Activated CD4-positive, CD25-positive, alpha-beta regulatory T cell treated with anti-CD3 and anti-CD28 coated beads, Interleukin-2, amount 50 U/mL, for 16 hours (primary cell): Measurements from ENCODE around the gene PPM1F.
"Not testable (repeated sequence)": the region's sequence is repeated elsewhere in the genome, so short reads cannot be mapped to it uniquely, and the experiment has no call there.

ENCODE experiments used
- DNase-seq: peaks from one replicate; pipeline ENCODE4 v3.0.0-alpha.2; 2020; ENCODE audit warnings: low read depth, low spot score

The PPM1F gene

DNA sequence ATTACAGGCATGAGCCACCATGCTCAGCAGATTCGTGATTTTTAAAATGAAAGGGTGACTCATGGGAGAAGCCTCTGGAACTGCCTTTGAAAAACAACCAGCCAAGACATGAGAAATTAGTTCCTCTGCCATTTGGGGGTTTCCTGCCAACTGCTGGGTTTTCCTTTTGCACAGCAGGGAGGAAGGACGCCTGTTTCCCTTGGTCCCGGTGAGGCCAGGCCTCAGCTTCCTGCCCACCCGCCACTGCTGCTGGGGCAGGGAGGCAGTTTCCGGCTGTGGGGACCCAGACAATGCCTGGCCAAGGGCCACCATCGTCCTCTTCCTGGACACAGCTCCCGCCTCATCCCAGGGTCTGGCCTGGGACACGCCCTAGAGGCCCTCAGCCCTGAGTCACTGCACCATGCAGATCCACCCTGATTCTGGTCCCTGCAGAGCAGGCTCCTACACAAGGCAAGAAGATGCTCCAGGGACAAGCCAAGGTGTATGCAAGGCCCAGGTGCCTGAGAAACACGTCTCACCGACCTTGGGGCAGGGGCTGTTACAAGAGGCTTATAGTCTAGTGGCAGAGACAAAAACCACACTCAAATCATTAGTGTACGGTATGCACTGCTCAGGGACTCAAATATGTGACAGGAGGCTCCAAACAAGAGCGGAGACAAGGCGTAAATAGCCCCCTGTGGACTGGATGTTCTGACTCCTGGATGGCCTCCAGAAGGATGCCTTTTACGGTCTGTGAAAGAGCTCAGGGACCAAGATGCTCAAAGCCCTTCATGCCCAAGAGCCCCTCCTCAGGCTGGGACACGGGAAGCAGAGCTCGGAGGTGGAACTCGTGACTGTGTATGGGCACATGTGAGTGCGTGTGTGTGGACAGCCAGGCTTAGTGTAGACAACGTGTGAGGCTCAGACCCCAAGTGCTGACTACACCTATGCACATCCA is 10.0 kb downstream of the PPM1F start:
- no peak for DNase-seq

GRCh38 chr22:21941921-21942320 is 10.7 kb downstream of the PPM1F start:
- no peak for DNase-seq

DNA sequence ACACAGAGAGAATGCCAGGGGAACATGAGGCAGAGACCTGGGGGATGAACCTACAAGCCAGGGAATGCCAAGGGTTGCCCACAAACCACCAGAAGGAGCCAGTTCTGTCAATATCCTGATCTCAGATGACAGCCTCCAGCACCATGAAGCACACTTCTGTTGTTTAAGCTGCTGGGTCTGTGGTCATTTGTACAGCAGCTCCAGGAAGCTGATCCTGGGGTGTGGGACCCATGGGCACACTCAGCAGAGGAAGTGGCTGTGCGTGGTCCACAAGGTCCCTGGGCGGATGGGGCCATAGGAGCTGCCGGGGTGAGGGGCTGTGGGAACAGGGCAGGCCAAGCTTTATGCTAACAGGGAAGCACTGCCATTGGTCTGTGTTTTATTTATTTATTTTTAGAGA is 12.1 kb downstream of the PPM1F start:
- DNase-seq = no peak

DNA sequence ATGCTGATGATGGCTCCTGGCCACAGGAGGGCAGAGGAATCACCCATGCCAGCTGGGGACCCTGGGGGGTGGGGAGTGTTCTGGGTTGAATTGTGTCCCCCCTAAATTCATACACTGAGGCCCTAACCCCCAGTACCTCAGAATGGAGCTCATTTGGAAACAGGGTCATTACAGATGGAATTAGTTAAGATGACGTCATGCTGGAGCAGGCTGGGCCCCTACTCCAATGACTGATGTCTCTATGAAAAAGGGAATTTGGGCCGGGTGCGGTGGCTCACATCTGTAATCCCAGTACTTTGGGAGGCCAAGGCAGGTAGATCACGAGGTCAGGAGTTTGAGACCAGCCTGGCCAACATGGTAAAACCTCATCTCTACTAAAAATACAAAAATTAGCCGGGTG is 12.7 kb downstream of the PPM1F start:
- DNase-seq = not testable (repeated sequence)

DNA sequence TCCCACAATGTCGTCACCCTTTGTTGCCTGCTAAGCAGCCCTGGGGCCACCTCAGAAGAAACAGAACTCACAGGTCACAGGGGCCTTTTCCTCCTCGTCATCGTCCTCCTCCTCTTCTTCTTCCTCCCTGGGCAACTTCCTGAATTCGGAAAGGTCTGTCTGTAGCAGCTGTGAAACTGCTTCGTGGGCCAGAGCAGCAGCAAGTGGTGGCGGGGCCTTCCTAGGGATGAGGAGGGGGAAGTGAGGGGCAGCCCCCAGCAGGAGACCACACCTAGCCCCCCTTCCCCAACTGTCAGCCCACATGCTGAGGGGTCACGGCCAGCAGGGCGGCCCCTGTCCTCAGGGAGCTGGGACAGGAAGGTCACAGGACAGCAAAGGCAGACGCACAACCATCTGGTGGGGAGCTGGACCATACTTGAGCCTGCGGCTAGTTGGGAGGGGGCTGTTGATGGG is 13.2 kb downstream of the PPM1F start:
- no peak for DNase-seq

DNA sequence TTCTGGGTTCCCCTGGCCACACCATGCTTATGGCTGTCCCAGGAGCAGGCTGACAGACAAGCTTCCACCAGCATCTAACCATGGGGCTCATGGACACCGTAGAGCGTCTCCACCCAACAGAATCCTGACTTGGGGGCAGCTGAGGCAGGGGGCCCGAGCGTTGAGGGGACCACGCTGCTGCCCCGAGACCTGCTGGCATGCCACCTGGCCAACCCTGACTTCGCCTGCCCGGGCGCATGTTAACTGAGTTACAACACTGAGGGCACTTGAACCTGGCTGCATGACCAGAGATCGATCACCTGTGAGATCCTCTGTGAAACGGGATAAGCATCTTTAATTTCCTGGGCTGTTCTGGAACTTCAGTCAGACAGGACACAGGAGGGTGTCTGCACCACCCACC is 13.7 kb downstream of the PPM1F start:
- no peak for DNase-seq

DNA sequence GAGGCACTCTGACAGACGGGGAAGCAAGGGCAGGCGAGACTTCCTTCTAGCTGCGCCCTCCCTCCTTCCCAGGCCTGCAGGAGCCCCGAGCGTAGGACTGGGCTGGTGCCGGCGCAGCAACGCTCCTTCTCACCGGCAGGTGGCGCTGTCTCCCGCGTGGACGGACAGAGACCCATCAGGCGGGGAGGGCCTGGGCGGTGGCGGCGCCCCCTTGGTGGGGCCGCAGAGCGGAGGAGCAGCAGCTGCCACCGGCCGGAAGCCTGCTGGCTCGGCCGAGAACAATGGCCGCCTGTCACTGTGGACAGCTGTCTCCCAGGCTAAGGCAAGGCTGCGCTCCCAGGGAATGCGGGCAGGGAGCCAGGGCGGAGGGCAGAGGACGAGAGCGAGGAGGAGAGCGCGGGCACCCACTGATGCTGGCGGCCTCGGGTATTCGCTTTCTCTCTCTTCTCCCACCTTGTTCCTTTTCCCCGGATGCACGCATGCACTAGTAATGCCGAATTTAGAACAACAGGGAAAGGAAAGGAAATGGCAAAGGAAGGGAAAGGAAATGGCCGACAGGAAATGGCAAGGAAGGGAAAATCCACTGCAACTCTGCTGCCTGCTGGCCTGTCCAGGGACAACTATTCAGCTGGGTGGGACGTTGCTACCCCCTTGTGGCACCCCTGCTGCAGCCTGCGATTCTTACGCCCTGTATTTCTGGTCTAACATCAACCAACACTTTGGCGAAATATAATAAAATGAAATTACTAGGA is 14.4 kb downstream of the PPM1F start:
- peak; percentile 80 for DNase-seq

DNA sequence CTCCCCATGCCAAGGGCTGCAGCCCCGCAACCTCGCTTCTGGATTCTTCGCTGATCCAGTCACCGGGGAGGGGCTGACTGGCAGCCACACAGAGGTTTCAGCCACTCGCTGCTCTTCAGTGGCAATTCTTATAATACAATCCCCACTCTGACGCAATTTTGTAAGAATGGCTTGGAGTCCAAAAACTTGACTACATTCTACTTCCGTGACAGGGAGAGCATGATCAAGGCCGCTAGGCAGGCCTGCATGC is 14.9 kb downstream of the PPM1F start:
- no peak for DNase-seq

GRCh38 chr22:21937041-21937820 is 15.4 kb downstream of the PPM1F start:
- no peak for DNase-seq

DNA sequence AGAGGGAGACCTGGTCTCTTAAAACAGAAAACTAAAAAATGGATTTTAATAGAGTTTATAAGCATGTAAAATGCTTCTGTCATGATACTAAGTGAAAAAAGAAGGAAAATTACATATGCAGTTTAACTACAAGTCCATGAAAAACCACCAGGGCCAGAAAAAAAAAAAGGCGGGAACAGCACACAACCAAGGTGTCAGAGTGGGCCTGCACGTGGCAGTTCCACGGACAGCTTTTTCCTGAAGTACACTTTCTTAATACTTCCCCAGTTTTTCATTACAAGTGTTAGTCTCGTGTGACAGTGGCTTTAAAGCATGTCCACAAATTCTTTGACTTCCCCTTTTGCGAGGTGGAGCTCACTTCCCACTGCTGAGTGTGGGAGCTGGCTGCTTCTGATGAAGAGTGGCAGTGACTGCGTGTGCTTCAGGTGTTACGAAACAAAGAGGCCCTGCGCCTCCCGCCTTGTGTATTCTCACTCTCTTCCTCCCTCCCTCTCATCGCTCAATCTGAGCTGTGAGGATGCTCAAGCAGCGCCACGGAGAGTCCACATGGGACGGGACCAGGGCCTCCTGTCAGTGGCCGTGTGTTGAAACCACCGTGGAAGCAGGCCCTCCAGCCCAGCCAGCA is 16.4 kb downstream of the PPM1F start:
- DNase-seq = no peak

- no peak for DNase-seq
Measured at GRCh38 chr22:21933910-21934309, 18.7 kb downstream of the PPM1F start.

DNA sequence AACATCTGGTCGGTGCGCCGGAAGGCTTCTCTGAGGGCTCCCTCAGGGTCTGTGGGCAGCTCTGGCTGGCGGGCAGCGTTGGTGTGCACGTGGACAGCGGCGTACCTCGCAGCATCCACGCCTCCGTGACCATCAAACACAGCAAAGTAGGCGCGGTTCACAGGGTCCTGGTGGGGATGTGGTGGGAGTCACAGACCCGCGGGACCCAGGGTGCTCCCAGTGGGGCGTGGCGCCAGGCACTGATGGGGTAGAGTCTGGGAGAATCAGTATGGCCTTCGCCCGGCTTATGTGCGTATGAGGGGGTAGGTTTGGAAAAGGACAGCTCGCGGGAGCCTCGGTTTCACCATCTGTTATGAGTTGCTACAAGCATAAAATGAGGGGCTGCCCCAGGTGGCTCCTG is 19.2 kb downstream of the PPM1F start:
- DNase-seq = no peak

- no peak for DNase-seq
Measured at GRCh38 chr22:21932347-21932746, 20.3 kb downstream of the PPM1F start.

DNA sequence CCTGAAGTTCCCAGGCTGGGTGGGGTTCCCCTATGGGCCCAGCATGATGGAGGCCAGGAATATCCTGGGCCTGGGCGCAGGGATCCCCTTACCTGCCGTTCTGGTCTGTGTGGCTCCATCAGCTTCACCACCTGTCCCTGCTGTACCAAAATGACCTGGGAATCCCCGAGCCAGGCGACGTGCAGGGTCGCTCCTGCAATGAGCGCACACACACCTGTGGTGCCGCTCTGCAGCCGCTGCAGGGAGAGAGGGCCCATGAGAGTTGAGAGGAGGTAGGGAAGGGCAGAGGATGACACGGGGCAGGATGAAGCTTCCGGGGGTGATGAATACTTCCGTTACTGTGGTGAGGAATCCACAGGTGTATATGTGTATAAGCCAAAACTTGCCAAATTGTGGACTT is 21.6 kb downstream of the PPM1F start:
- DNase-seq = no peak

DNA sequence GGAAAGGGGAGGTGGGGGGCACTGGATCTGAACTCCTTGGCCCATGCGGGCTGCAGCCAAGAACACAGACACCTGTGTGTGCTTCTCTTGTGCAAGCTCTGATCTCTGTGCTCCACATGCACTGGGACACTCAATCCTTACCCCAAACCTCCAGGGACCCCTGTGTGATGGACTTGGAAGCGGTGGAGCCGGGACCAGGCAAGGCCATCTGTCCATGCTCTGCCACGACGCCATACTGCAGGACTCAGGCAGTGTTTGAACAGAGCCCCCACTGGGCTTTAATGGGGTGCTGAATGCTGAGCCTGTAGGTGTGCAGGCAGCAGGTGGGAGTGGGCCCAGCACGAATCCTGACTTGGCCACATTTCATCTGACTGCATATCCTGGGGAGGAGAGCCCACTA is 23.4 kb downstream of the PPM1F start:
- no peak for DNase-seq

GRCh38 chr22:21928048-21928447 is 24.6 kb downstream of the PPM1F start:
- DNase-seq = no peak

DNA sequence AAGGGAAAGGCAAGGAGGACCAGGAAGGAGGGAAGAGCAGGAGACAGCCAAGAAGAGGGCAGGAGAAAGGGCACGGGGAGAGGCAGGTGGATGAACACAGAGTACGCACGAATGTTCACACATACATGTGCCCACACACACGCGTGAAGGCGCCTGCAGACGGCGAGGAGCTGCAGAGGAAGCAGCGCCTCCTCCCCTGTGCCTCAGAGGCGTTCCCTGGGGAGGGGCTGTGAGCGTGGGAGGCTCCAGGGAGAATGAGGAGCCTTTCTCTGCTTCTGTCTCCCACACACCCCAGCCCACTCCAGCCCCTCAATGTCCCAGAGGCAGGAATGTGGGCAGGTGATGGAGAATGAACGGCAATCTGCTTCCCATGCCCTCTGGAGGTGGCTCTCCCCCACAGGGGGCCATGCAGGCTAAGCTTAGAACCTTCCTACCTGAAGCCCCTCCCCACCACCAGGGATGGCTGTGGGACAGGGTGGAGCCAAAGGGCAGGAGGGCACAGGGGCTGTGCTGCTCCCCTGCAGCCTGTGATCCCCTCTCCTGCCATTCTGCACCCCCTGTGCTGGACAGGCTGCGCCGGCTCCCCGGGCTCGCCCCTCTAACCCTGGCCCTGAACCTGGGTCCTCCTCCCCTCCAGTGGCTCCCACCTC is 25.3 kb downstream of the PPM1F start:
- DNase-seq = no peak

GRCh38 chr22:21926728-21927127 is 25.9 kb downstream of the PPM1F start:
- no peak for DNase-seq

DNA sequence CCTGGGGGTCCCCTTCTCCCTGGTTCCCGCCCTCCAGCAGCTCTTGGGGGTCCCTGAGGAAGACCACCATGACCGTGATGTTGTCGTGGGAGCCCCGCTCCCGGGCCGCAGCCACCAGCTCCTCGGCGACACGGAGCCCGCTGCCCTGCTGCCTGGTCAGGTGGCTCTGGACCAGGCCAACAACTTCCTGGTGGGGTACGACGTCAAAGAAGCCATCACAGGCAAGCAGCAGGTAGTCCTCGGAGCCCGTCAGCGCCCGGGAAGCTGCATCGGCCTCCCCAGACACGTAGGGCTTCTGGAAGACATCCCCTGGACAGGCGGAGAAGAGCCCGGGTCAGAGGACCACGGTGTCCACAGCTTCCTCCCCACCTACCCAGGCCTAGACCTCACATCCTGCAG is 29.5 kb downstream of the PPM1F start:
- DNase-seq = no peak

DNA sequence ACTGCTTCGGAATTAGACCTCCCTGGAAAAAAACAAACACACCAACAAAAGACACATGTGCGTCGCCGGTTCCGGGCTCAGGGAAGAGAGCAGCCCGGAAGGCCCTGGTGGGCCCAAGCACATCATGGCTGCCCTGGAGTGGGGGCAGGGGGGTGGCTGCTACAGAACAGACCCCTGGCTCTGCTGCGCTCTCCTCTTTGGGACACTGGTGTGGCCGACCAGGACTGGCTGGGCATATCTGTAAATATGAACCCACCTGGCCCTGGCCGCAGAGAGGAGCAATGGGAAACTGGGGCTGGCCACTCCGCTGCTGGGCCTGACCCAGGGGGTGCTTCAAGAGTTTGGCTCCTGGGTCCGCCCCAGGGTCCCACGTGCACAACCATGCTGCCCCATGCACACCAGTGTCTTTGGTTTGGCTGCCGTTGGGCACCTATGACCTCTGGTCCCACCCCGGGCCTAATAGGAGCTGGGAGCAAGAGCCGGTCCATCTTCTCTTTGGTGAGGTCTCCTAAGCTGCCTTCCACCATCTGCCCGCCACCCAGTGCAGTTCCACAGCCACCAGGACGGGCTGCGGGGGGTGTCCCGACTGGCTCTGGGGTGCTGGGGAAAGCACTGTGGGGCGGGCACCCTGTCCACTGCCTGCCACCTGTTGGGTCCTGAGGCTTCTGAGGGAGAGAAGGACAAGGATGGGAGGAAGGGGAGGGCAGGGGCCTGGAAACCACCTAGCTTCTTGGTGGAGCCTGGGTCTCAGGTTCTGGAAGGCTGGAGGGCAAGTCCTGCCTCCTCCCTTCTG is 30.1 kb downstream of the PPM1F start:
- no peak for DNase-seq

- no peak for DNase-seq
Measured at GRCh38 chr22:21921729-21922128, 30.9 kb downstream of the PPM1F start.
